ENCODE data around the gene LAMC2.

- no peak for TF ChIP-seq CTCF (IDR thresholded peaks at IDR 0.05)
- TF ChIP-seq POLR2A (IDR thresholded peaks at IDR 0.05) = no peak
Measured at GRCh38 chr1:183291216-183291762, 105.2 kb downstream of the LAMC2 start.

Data from esophagus squamous epithelium (tissue), 4 donors.